Adrenal gland (tissue), 5 donors: ENCODE measurements around the gene CRYBA4.

Experiments used
- POLR2A ChIP-seq, 2 donors: fragments of 450-650 bp; IDR thresholded peaks; one replicate each; pipeline ENCODE4 v1.6.1; 2017; ENCODE audit warnings: antibody characterized with exemption in 2 of 2, mild to moderate bottlenecking in 2 of 2, moderate library complexity in 1 of 2
- TF ChIP-seq, protein P1 (sequence below), 6 experiments: fragments of 450-650 bp in 4 of 6; fragments of 200-600 bp in 2 of 6; sonication (generic) in 1 of 6; IDR thresholded peaks; 1 replicate in 5 of 6; 2 replicates in 1 of 6; pipeline versions ENCODE4 v1.5.1 to v1.8.0; 2016 to 2021; ENCODE audit warnings: antibody characterized with exemption in 6 of 6, mild to moderate bottlenecking in 2 of 6, moderate library complexity in 1 of 6
- donor health status: DM: no; HTN: no; CAD: no.

GRCh38 chr22:26597026-26597425 is 24.7 kb upstream of the CRYBA4 start:
- TF ChIP-seq, protein P1, sequence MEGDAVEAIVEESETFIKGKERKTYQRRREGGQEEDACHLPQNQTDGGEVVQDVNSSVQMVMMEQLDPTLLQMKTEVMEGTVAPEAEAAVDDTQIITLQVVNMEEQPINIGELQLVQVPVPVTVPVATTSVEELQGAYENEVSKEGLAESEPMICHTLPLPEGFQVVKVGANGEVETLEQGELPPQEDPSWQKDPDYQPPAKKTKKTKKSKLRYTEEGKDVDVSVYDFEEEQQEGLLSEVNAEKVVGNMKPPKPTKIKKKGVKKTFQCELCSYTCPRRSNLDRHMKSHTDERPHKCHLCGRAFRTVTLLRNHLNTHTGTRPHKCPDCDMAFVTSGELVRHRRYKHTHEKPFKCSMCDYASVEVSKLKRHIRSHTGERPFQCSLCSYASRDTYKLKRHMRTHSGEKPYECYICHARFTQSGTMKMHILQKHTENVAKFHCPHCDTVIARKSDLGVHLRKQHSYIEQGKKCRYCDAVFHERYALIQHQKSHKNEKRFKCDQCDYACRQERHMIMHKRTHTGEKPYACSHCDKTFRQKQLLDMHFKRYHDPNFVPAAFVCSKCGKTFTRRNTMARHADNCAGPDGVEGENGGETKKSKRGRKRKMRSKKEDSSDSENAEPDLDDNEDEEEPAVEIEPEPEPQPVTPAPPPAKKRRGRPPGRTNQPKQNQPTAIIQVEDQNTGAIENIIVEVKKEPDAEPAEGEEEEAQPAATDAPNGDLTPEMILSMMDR (IDR thresholded peaks at IDR 0.05): no peak
- TF ChIP-seq POLR2A (IDR thresholded peaks at IDR 0.05): no peak
